Ovary (tissue), 9 donors: ENCODE data around the gene FAM234A. TPM values are rescaled to one million over a fixed set of nuclear protein-coding genes. Genes with fewer than 3 reads are reported as not detected.

ENCODE experiments used
- DNase-seq, 5 donors: peaks; one replicate each; pipeline ENCODE4 v3.0.0-alpha.2; 2019 to 2020
- H3K27ac ChIP-seq, 2 donors: fragments of 200-600 bp; one replicate each; pipeline versions ENCODE4 v1.5.1 to v1.8.0; 2019 to 2022
- H3K27me3 ChIP-seq: fragments of 200-600 bp; one replicate; pipeline ENCODE4 v1.8.0; 2022
- H3K36me3 ChIP-seq: fragments of 200-600 bp; sonication (generic); one replicate; pipeline ENCODE4 v1.5.1; 2019
- H3K4me1 ChIP-seq: one replicate; pipeline ENCODE4 v1.8.1; 2013; ENCODE audit warnings: mild to moderate bottlenecking, moderate library complexity; ENCODE audit not compliant: insufficient read depth
- H3K4me3 ChIP-seq: fragments of 200-600 bp; sonication (generic); one replicate; pipeline ENCODE4 v1.5.1; 2017
- H3K9me3 ChIP-seq, 2 donors: fragments of 200-600 bp in 1 of 2; sonication (generic) in 1 of 2; one replicate each; pipeline versions ENCODE4 v1.5.1 to v1.8.1; 2013 to 2019; ENCODE audit warnings: mild to moderate bottlenecking in 1 of 2, moderate library complexity in 1 of 2
- CTCF ChIP-seq, 3 donors: fragments of 450-650 bp in 2 of 3; fragments of 200-600 bp in 1 of 3; IDR thresholded peaks; one replicate each; pipeline versions ENCODE4 v1.5.1 to v1.8.0; 2016 to 2022; ENCODE audit warnings: antibody characterized with exemption in 3 of 3, mild to moderate bottlenecking in 1 of 3
- EP300 ChIP-seq: sonication (generic); formaldehyde crosslinking; IDR thresholded peaks from one replicate; pipeline ENCODE4 v1.6.1; 2017; ENCODE audit warnings: antibody characterized with exemption
- POLR2A ChIP-seq: fragments of 450-650 bp; IDR thresholded peaks from one replicate; pipeline ENCODE4 v1.6.1; 2017; ENCODE audit warnings: antibody characterized with exemption, mild to moderate bottlenecking, moderate library complexity
- WGBS, 3 donors: extraction: QIAGEN DNeasy Blood & Tissue Kit in 1 of 3; methylation state at CpG; one replicate each; pipeline versions ENCODE4 v1.1.5 to v1.1.7; 2013 to 2017; 5-methylcytosine and 5-hydroxymethylcytosine counted together
- intact Hi-C, 4 donors: fragments of 100-400 bp; cut with DNase I; formaldehyde crosslinking; loops; one replicate each; pipeline versions ENCODE4 v1.11.0 to v1.15.1; 2022 to 2023
- polyA plus RNA-seq, 2 donors: library from polyadenylated mRNA; stranded (reverse); fragments of 200-250 nt in 1 of 2; fragments of 350-450 nt in 1 of 2; fragmentation: Illumina TruSeq in 1 of 2; extraction: RNeasy Lipid Tissue Mini Kit (QIAGEN cat#74804) in 1 of 2; gene quantifications; one replicate each; pipeline ENCODE4 v1.2.3, GENCODE V29; 2013 to 2014
- total RNA-seq, 7 donors: library from RNA; depleted of rRNA in 2 of 7; stranded (reverse); fragments of >200 nt in 2 of 7; fragmentation: NEBNext Ultra II Directional in 3 of 7; extraction: Animal tissue kit (Norgen Biotek cat#: 25700) in 3 of 7; gene quantifications; one replicate each; pipeline versions ENCODE4 v1.1.0 to v1.2.4, GENCODE V29; 2016 to 2023
- donor health status: DM: no; HTN: no; CAD: no; lungs with moderate emphysema.
- donor health status: DM: no; HTN: no; CAD: no.
- donor health status: Bipolar disorder and iron deficiency.
- donor health status: DM: yes; HTN: yes; CAD: no.
- donor health status: DM: no; HTN: no; CAD: no.
- donor health status: DM: yes; HTN: yes; CAD: no.

Gene FAM234A
- total and polyA plus RNA-seq, 9 donors, result 20.4 to 61.9 (median 49.2) TPM

GRCh38 chr16:305916-306626 lies 71.5 kb downstream of the FAM234A start:
- Histone ChIP-seq H3K9me3 (no peaks in the 10 kb centered on the region), H3K4me1 (peaks cover 5% of the 10 kb centered on the region), H3K27me3 (no peaks in the 10 kb centered on the region), H3K36me3 (no peaks in the 10 kb centered on the region), H3K27ac (peak overlapping the region in 1 of 2 donors; percentile 50), H3K4me3 (no peak overlapping the region)
- 14 to 52% (median 19%) methylated on average over 19 of the region's 19 CpGs for WGBS, 3 donors
- DNase-seq, result peak in 4 of 5 donors; percentile 55 to 83 (median 72)
- intact Hi-C loops, result no loop called here
- TF ChIP-seq EP300 (no peak), CTCF (IDR thresholded peaks at IDR 0.05) (no peak), POLR2A (no peak)

- Histone ChIP-seq H3K4me1 (peaks cover 5% of the 10 kb centered on the region), H3K9me3 (no peaks in the 10 kb centered on the region), H3K4me3 (no peak overlapping the region), H3K36me3 (no peaks in the 10 kb centered on the region), H3K27ac (peak overlapping the region in 1 of 2 donors; percentile 50), H3K27me3 (no peaks in the 10 kb centered on the region)
- intact Hi-C loops, result no loop called here
- WGBS, 3 donors, result 77 to 82% (median 82%) methylated on average over 17 of the region's 17 CpGs
- no peak for DNase-seq
- TF ChIP-seq EP300 (no peak), POLR2A (no peak), CTCF (IDR thresholded peaks at IDR 0.05) (no peak)
These were observed 72.3 kb downstream of the FAM234A start for GRCh38 chr16:306911-307370.

GRCh38 chr16:307691-308312 lies 73.2 kb downstream of the FAM234A start:
- Histone ChIP-seq H3K27me3 (no peaks in the 10 kb centered on the region), H3K4me3 (no peak overlapping the region), H3K27ac (no peak overlapping the region), H3K36me3 (no peaks in the 10 kb centered on the region), H3K9me3 (no peaks in the 10 kb centered on the region), H3K4me1 (peaks cover 5% of the 10 kb centered on the region)
- TF ChIP-seq CTCF (IDR thresholded peaks at IDR 0.05) (no peak), EP300 (no peak)
- no peak for DNase-seq
- 87 to 93% (median 90%) methylated on average over 21 of the region's 21 CpGs for WGBS, 3 donors
- intact Hi-C loops, result no loop called here

- H3K36me3 ChIP-seq, result no peaks in the 10 kb centered on the region
- no peak overlapping the region for H3K4me3 ChIP-seq
- no peak overlapping the region for H3K27ac ChIP-seq
- TF ChIP-seq CTCF (IDR thresholded peaks at IDR 0.05), result no peak
- TF ChIP-seq POLR2A, result no peak
- no peak for TF ChIP-seq EP300
- no peak for DNase-seq
- intact Hi-C loops, result no loop called here
- H3K9me3 ChIP-seq, result no peaks in the 10 kb centered on the region
- no peaks in the 10 kb centered on the region for H3K27me3 ChIP-seq
- peaks cover 5% of the 10 kb centered on the region for H3K4me1 ChIP-seq
- whole genome bisulfite sequencing, 3 donors, result 74 to 88% (median 83%) methylated on average over 7 of the region's 7 CpGs
These were observed 74.9 kb downstream of the FAM234A start for GRCh38 chr16:309476-309875.
